Measurements from ENCODE around the gene PRKACA.

GRCh38 chr19:14102756-14103155, 14.8 kb downstream of the PRKACA start:
- TF ChIP-seq CTCF (IDR thresholded peaks at IDR 0.05; ENCODE audit: low read length) = no peak
- TF ChIP-seq EZH2 (optimal IDR thresholded peaks at IDR 0.05; ENCODE audit: low read depth, low read length) = no peak
